ENCODE measurements around the gene RELN. TPM values are rescaled to one million over a fixed set of nuclear protein-coding genes. Genes with fewer than 3 reads are reported as not detected.

Gene RELN
- total and polyA plus RNA-seq, 9 donors, result 0.68 to 8.7 (median 2.7) TPM

DNA sequence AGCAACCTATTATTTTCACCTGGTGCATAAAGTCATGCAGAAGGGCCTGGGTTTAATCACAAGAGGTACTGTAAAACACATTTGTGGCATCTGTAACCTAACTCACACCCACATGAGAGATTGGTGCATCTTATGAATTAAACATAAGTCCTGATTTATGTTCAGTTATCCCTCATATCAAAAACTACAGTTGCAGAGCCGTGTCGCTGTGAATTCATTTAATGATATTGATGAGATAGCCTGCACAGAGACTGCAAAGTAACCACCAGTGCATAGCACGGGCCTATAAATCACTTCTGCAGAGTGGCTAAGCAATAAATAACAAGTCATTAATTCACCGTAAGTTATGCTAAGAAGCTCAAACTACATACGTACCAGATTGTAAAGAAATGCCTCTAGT, 178.2 kb downstream of the RELN start:
- H3K27me3 ChIP-seq, result no peaks in the 10 kb centered on the region
- no peak for TF ChIP-seq EP300 (IDR thresholded peaks at IDR 0.05)
- no peak for TF ChIP-seq POLR2A (IDR thresholded peaks at IDR 0.05)
- TF ChIP-seq, protein P1, sequence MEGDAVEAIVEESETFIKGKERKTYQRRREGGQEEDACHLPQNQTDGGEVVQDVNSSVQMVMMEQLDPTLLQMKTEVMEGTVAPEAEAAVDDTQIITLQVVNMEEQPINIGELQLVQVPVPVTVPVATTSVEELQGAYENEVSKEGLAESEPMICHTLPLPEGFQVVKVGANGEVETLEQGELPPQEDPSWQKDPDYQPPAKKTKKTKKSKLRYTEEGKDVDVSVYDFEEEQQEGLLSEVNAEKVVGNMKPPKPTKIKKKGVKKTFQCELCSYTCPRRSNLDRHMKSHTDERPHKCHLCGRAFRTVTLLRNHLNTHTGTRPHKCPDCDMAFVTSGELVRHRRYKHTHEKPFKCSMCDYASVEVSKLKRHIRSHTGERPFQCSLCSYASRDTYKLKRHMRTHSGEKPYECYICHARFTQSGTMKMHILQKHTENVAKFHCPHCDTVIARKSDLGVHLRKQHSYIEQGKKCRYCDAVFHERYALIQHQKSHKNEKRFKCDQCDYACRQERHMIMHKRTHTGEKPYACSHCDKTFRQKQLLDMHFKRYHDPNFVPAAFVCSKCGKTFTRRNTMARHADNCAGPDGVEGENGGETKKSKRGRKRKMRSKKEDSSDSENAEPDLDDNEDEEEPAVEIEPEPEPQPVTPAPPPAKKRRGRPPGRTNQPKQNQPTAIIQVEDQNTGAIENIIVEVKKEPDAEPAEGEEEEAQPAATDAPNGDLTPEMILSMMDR (IDR thresholded peaks at IDR 0.05), result no peak
- H3K36me3 ChIP-seq, result no peaks in the 10 kb centered on the region
- no peak for DNase-seq
- intact Hi-C loops (cut with DNase I), result no loop called here
- H3K4me1 ChIP-seq (ENCODE audit: insufficient read depth), result no peaks in the 10 kb centered on the region
- no peaks in the 10 kb centered on the region for H3K9me3 ChIP-seq
- 37 to 42% (median 37%) methylated on average over 5 of the region's 5 CpGs for WGBS, 3 donors
- H3K27ac ChIP-seq, result no peak overlapping the region
- H3K4me3 ChIP-seq, result no peak overlapping the region

DNA sequence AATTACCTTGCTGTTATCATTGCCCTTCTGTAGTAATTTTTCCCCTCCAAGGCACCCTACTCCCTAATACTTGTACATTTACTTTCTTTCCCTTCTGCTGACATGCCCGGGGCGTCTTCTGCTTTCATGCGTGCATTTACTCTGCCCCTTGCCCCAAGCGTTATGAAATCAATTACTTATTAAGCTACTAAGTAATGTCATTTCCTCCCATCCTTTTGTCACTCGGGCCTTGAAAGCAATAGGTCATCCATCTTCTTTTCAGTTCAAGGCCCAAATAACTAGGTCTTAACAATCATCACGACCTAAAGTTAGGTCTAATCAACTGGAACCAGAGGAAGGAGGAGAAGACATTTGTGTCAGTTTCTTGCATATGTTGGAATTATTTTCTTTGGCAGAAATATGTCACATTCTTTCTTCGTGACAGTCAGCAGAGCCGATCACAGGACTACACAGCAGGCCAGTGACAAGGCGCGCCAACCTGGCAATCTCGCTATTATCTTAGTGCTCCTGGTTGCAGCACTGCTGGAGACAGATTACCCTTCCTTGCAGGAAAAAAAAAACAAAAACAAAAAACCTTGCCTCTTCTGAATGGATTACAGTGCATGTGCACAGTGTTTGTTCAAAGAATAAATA, 179.2 kb downstream of the RELN start:
- Histone ChIP-seq H3K4me3 (no peak overlapping the region), H3K27ac (no peak overlapping the region), H3K4me1 (ENCODE audit: insufficient read depth) (no peaks in the 10 kb centered on the region), H3K9me3 (no peaks in the 10 kb centered on the region), H3K36me3 (no peaks in the 10 kb centered on the region), H3K27me3 (no peaks in the 10 kb centered on the region)
- WGBS, 3 donors, result 43 to 56% (median 53%) methylated on average over 11 of the region's 11 CpGs
- TF ChIP-seq EP300 (IDR thresholded peaks at IDR 0.05) (no peak), POLR2A (IDR thresholded peaks at IDR 0.05) (no peak)
- TF ChIP-seq, protein P1 (IDR thresholded peaks at IDR 0.05), result no peak
- intact Hi-C loops (cut with DNase I), result no loop called here
- DNase-seq, result no peak

DNA sequence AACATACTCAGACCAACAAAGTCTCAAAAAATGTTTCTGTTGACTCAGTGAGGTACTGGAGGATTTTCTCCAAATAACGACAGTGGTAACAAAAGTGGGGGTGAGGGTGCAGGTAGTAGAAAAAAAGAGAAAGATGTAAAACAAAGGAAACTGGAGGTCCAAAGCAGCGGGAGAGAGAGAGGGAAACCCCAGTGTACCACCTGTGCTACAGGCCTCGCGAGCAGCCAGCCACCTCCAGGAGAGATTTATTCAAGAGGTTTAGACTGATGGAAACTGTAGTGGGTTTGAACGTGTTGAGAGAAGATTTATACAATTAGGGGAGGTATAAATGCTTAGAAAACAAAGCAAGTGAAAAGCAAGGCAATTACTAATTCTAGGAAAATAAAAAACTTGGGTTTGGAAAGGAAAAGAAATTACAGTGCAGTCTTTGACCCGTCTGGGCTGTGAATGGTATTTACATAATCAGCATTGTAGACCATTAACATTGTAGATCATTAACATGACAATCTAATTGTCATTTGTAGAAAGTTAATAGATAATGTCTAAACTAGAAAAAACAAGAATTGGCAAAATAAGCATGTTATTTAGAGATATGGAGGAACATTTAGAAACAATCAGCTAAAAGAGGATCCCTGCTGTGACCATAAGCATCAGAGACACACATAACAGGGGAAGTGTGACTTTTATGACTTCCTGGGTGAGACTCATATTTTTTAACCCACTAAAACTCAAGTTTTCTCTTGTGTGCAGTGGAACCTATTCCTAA, 180.0 kb downstream of the RELN start:
- TF ChIP-seq EP300 (IDR thresholded peaks at IDR 0.05) (no peak), POLR2A (IDR thresholded peaks at IDR 0.05) (no peak)
- TF ChIP-seq, protein P1 (IDR thresholded peaks at IDR 0.05), result no peak
- intact Hi-C loops (cut with DNase I), result no loop called here
- Histone ChIP-seq H3K4me3 (no peak overlapping the region), H3K36me3 (no peaks in the 10 kb centered on the region), H3K4me1 (ENCODE audit: insufficient read depth) (no peaks in the 10 kb centered on the region), H3K9me3 (no peaks in the 10 kb centered on the region), H3K27me3 (no peaks in the 10 kb centered on the region), H3K27ac (no peak overlapping the region)
- WGBS, 3 donors, result 68 to 70% (median 68%) methylated on average over 6 of the region's 6 CpGs
- DNase-seq, result no peak

DNA sequence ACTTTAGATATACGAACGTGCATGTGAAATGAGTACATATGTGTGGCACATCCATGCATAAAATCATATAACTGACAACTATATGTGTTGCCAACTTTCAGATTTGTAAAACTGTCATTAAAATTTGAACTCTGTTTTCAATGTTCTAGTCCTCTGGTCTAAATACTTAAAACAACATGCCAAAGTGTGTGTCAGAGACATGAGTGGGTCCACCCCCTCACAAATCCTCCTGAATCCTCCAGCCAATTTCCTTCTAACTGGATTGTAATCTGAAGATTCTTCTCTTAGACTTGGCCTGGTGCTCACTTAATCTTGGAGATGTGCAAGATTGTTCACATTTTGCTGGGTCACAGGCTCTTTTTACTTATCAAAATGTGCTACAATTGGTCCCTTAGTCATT, 184.1 kb downstream of the RELN start:
- H3K27ac ChIP-seq, result no peak overlapping the region
- no peaks in the 10 kb centered on the region for H3K4me1 ChIP-seq (ENCODE audit: insufficient read depth)
- H3K9me3 ChIP-seq, result no peaks in the 10 kb centered on the region
- no peak for DNase-seq
- TF ChIP-seq, protein P1 (IDR thresholded peaks at IDR 0.05), result no peak
- no peak for TF ChIP-seq POLR2A (IDR thresholded peaks at IDR 0.05)
- no peak for TF ChIP-seq EP300 (IDR thresholded peaks at IDR 0.05)
- intact Hi-C loops (cut with DNase I), result no loop called here
- no peak overlapping the region for H3K4me3 ChIP-seq
- no peaks in the 10 kb centered on the region for H3K36me3 ChIP-seq
- 72 to 87% (median 84%) methylated on average over 2 of the region's 2 CpGs for WGBS, 3 donors
- no peaks in the 10 kb centered on the region for H3K27me3 ChIP-seq
